ENCODE data around the gene PRR15.
A peak's percentile ranks its signal among the peaks of the same experiment; 100 is the strongest.

Gene PRR15

DNA sequence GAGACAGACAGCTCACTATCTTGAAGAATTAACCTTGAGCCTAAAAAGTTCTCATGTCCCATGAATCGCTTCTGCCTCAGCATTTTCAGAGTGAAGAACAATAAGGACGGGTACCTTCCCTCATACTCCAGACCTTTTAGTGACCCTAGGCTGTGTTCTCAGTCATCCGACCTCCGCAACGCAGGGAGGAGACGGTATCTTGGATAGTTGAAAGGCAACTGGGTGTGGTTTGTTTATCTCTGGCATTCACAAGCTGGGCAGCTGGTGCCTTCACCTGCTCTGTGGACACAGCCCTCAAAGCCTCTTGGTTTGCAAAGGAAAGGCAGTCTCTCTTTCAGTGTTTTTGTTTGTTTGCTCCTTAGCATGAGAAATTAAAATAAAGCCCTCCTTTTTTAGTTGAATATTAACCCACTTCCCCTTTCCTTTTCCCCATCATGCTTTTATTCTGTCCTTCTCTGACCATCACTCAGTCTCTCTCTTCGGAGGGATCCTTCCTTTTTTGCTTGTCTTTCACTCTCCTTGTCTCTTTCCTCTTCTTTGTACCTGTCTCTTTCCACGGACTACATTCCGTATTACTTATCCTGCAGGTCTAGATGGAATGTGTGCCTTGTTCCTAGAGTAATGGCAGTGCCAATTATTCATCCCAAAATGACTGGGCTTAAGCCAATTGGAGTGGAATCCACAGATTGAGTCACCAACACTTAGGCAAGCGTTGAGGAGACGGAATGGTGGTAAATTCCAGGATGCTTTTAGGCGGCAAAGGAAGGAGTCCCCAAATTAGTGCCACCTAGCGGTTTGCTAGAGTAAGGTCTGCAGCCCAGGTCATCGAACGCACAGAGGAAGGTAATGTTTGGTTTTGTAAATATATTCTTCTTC, 45.8 kb downstream of the PRR15 start:
- peak; percentile 92 for DNase-seq (ENCODE audit: low spot score)

GRCh38 chr7:29610086-29610485, 46.5 kb downstream of the PRR15 start:
- no peak for DNase-seq (ENCODE audit: low spot score)

DNA sequence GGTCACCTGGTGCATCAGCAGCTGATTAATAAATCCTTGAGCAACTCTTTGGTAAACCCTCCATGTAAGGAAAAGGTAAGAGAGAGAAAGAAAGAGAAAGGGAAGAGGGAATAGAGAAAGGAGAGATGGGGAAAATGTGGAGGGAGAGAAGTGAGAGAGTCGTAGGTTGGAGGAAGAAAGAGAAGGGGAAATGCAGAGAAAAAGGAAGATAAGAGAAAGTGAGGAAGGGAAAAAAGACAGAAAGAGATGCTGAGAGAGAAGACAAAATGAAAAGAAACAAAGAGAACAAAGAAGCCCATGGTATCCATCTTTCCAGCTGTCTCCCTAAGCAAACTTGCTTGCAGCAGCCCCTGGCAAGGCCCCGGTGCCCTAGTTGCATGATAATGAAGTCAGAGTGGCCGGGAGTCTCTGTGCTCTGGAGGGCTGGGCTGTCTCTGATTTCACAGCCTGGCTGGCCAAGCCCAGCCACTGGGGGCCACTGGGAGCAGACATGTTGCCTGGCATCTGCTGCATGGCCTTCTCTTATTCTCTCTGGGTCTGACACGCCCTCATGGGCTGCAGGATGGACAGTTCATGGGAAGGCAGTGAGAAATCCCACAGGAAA, 48.4 kb downstream of the PRR15 start:
- DNase-seq (ENCODE audit: low spot score): no peak

- DNase-seq (ENCODE audit: low spot score): no peak
These were observed 49.0 kb downstream of the PRR15 start for GRCh38 chr7:29612596-29612995.

DNA sequence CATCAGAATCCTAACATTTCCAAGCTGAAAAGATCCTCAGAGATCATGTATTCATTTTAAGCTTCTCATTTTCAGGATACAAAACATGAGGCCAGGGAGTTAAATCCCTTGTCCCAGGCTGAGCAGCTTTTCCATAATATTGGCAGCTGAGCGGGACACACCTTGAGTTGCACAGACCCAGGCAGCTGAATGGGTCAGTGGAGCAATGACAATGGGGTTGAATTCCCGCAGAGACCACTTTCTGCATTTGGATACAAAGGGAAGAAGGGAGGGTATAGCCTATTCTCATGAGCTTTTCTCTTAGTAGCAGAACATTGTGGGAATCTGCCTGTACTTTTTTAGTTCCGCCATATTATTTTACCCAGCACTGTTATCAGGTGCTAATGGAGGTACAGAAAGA, 49.5 kb downstream of the PRR15 start:
- DNase-seq (ENCODE audit: low spot score): no peak

DNA sequence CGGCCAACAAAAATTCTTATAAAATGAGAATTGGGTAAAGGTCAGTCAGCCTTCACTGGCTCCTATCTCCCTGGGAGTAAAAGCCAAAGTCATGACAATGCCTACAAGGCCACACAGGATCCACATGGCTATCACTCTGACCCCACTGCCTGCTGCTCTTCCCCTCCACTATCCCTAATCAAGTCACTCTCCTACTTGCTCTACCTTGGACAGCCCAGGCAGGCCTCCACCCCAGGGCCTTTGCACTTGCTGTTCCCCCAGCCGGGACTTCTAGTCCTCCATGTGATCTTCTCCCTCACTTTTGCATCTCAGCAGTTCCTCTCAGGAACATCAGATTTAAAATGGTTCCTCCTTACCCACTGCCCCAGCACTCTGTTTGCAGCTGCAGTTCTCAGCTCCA, 50.6 kb downstream of the PRR15 start:
- no peak for DNase-seq (ENCODE audit: low spot score)

All from SW480 (cell line).